WTC11 (cell line): ENCODE results near the gene ERC2. TPM values are rescaled to one million over a fixed set of nuclear protein-coding genes. Genes with fewer than 3 reads are reported as not detected.

Experiments
- ATAC-seq: fragments of 200-7000 bp; cut with Tn5 transposase; 2 replicates; pipeline ENCODE4 v1.10.0; 2021; ENCODE audit warnings: mild to moderate bottlenecking, moderate library complexity
- CTCF ChIA-PET: fragments of 300-600 bp; sonication (Branson Sonifier 250); formaldehyde crosslinking; loops from one replicate; lab custom pipeline; 2021; ENCODE audit warnings: antibody characterized with exemption; lab: Charles Lee
- POLR2A ChIA-PET: fragments of 350-600 bp; sonication (Branson Sonifier 250); formaldehyde crosslinking; loops from one replicate; lab custom pipeline; 2021; ENCODE audit warnings: antibody characterized with exemption; lab: Charles Lee
- DNase-seq: peaks from one replicate; pipeline ENCODE4 v3.0.0; 2021; ENCODE audit warnings: low spot score
- H3K27ac Mint-ChIP-seq: 2 replicates; pipeline ENCODE4 v1.8.0; 2021; ENCODE audit warnings: mixed read lengths
- H3K27me3 Mint-ChIP-seq: 2 replicates; pipeline ENCODE4 v1.8.0; 2021; ENCODE audit warnings: low read depth, mild to moderate bottlenecking, moderate library complexity, mixed read lengths
- H3K36me3 Mint-ChIP-seq: 2 replicates; pipeline ENCODE4 v1.8.0; 2021; ENCODE audit warnings: mixed read lengths
- H3K4me1 Mint-ChIP-seq: 2 replicates; pipeline ENCODE4 v1.8.0; 2022; ENCODE audit warnings: mixed read lengths
- H3K4me3 Mint-ChIP-seq: 2 replicates; pipeline ENCODE4 v1.8.0; 2021; ENCODE audit warnings: mild to moderate bottlenecking, moderate library complexity, mixed read lengths
- H3K9me3 Mint-ChIP-seq: 2 replicates; pipeline ENCODE4 v1.8.0; 2021; ENCODE audit warnings: mixed read lengths
- ATF2 ChIP-seq: sonication (generic); formaldehyde crosslinking; IDR thresholded peaks from 2 replicates; pipeline ENCODE4 v1.8.1; 2022; ENCODE audit warnings: low read depth, missing genetic modification reagents, borderline replicate concordance
- ATF3 ChIP-seq: sonication (generic); formaldehyde crosslinking; conservative IDR thresholded peaks from 2 replicates; pipeline ENCODE4 v1.8.1; 2022; ENCODE audit warnings: mild to moderate bottlenecking, missing genetic modification reagents
- CREB1 ChIP-seq: sonication (generic); formaldehyde crosslinking; IDR thresholded peaks from 2 replicates; pipeline ENCODE4 v1.8.0; 2023; ENCODE audit warnings: mild to moderate bottlenecking, missing genetic modification reagents
- FOXP4 ChIP-seq: sonication (generic); formaldehyde crosslinking; IDR thresholded peaks from 2 replicates; pipeline ENCODE4 v1.8.0; 2022; ENCODE audit warnings: mild to moderate bottlenecking, missing genetic modification reagents
- IRF1 ChIP-seq: sonication (generic); formaldehyde crosslinking; IDR thresholded peaks from 2 replicates; pipeline ENCODE4 v1.8.0; 2023; ENCODE audit warnings: missing genetic modification reagents
- IRF2 ChIP-seq: sonication (generic); formaldehyde crosslinking; IDR thresholded peaks from 2 replicates; pipeline ENCODE4 v1.8.0; 2022; ENCODE audit warnings: low read depth, missing genetic modification reagents, borderline replicate concordance
- PREB ChIP-seq: sonication (generic); formaldehyde crosslinking; IDR thresholded peaks from 2 replicates; pipeline ENCODE4 v1.8.1; 2022; ENCODE audit warnings: mild to moderate bottlenecking, missing genetic modification reagents, moderate library complexity, borderline replicate concordance
- RELA ChIP-seq: sonication (generic); formaldehyde crosslinking; IDR thresholded peaks from 2 replicates; pipeline ENCODE4 v1.8.1; 2022; ENCODE audit warnings: missing genetic modification reagents, mild to moderate bottlenecking, borderline replicate concordance
- SMAD3 ChIP-seq: sonication (generic); formaldehyde crosslinking; IDR thresholded peaks from 2 replicates; pipeline ENCODE4 v1.8.0; 2022; ENCODE audit warnings: missing genetic modification reagents, mild to moderate bottlenecking, borderline replicate concordance
- STAT6 ChIP-seq: sonication (generic); formaldehyde crosslinking; conservative IDR thresholded peaks from 2 replicates; pipeline ENCODE4 v1.8.1; 2023; ENCODE audit warnings: mild to moderate bottlenecking, low read depth, missing genetic modification reagents, moderate library complexity
- TEAD1 ChIP-seq: sonication (generic); formaldehyde crosslinking; IDR thresholded peaks from 2 replicates; pipeline ENCODE4 v1.8.0; 2022; ENCODE audit warnings: mild to moderate bottlenecking, missing genetic modification reagents
- TP53 ChIP-seq: sonication (generic); formaldehyde crosslinking; IDR thresholded peaks from 2 replicates; pipeline ENCODE4 v1.8.1; 2023; ENCODE audit warnings: mild to moderate bottlenecking, missing genetic modification reagents
- ZBTB43 ChIP-seq: sonication (generic); formaldehyde crosslinking; IDR thresholded peaks from 2 replicates; pipeline ENCODE4 v1.8.1; 2023; ENCODE audit warnings: mild to moderate bottlenecking, missing genetic modification reagents
- ZNF232 ChIP-seq: sonication (generic); formaldehyde crosslinking; IDR thresholded peaks from 2 replicates; pipeline ENCODE4 v1.8.0; 2022; ENCODE audit warnings: mild to moderate bottlenecking, missing genetic modification reagents
- ZNF317 ChIP-seq: sonication (generic); formaldehyde crosslinking; IDR thresholded peaks from 2 replicates; pipeline ENCODE4 v1.8.1; 2023; ENCODE audit warnings: low read depth, mild to moderate bottlenecking, moderate library complexity, missing genetic modification reagents, borderline replicate concordance
- ZNF416 ChIP-seq: fragments of 250-450 bp; sonication (Bioruptor Pico); IDR thresholded peaks from 2 replicates; pipeline ENCODE4 v1.9.0; 2021; ENCODE audit warnings: mild to moderate bottlenecking, inconsistent platforms
- ZNF512 ChIP-seq: sonication (generic); formaldehyde crosslinking; IDR thresholded peaks from 2 replicates; pipeline ENCODE4 v1.8.1; 2022; ENCODE audit warnings: missing genetic modification reagents, borderline replicate concordance
- total RNA-seq: library from RNA; stranded (reverse); gene quantifications from 3 replicates; pipeline ENCODE4 v1.2.3, GENCODE V29; 2021

The ERC2 gene
- total RNA-seq, 1 experiment from 2014 or later = 23.5 TPM

- CTCF ChIA-PET = no interaction called here
- Mint-ChIP-seq H3K36me3 (no peaks in the 10 kb centered on the region), H3K4me1 (peaks cover 64% of the 10 kb centered on the region), H3K4me3 (no peak overlapping the region), H3K27ac (no peak overlapping the region)
- ATAC-seq = no peak
- no peak for TF ChIP-seq ZNF416 (CRISPR knock-in tag)
- no peak for TF ChIP-seq IRF2
- TF ChIP-seq RELA = no peak
- no peak for TF ChIP-seq ATF2 (CRISPR knock-in tag)
- TF ChIP-seq TP53 (CRISPR knock-in tag) = no peak
- TF ChIP-seq TEAD1 (CRISPR knock-in tag) = no peak
- TF ChIP-seq CREB1 (CRISPR knock-in tag) = no peak
- no peak for TF ChIP-seq ZNF512 (CRISPR knock-in tag)
- TF ChIP-seq FOXP4 (CRISPR knock-in tag) = no peak
- no peak for TF ChIP-seq ZBTB43 (CRISPR knock-in tag)
- no peak for TF ChIP-seq ATF3 (CRISPR knock-in tag)
- TF ChIP-seq, all 79 proteins: peak for 0
- no peaks in the 10 kb centered on the region; the same call in 1 of the 2 replicates for H3K9me3 Mint-ChIP-seq
- H3K27me3 Mint-ChIP-seq = no peaks in the 10 kb centered on the region; the same call in 1 of the 2 replicates
- DNase-seq = no peak
- POLR2A ChIA-PET = no interaction called here
These were observed 805.6 kb downstream of the ERC2 start for GRCh38 chr3:55662683-55663082.

- H3K27ac Mint-ChIP-seq = no peak overlapping the region
- no peaks in the 10 kb centered on the region; the same call in 1 of the 2 replicates for H3K27me3 Mint-ChIP-seq
- CTCF ChIA-PET = no interaction called here
- no peaks in the 10 kb centered on the region for H3K36me3 Mint-ChIP-seq
- no peak for DNase-seq
- TF ChIP-seq PREB (CRISPR knock-in tag) (no peak), FOXP4 (CRISPR knock-in tag) (no peak), ZNF317 (CRISPR knock-in tag) (no peak), IRF1 (CRISPR knock-in tag) (no peak), STAT6 (CRISPR knock-in tag) (no peak), ZNF232 (CRISPR knock-in tag) (no peak), SMAD3 (no peak)
- TF ChIP-seq, all 79 proteins: peak for 0
- H3K9me3 Mint-ChIP-seq = no peaks in the 10 kb centered on the region; the same call in 1 of the 2 replicates
- H3K4me1 Mint-ChIP-seq = peaks cover 66% of the 10 kb centered on the region
- ATAC-seq = no peak
- no peak overlapping the region for H3K4me3 Mint-ChIP-seq
- POLR2A ChIA-PET = no interaction called here
These were observed 806.7 kb downstream of the ERC2 start for GRCh38 chr3:55661571-55661970.
